WERI-Rb-1 (cell line): ENCODE measurements around the gene SCN3A.

Experiments
- DNase-seq: peaks from one replicate; pipeline ENCODE4 v3.0.0-alpha.2; 2020
- H3K27ac ChIP-seq: fragments of 250-450 bp; sonication (Bioruptor Pico); 2 replicates; pipeline ENCODE4 v1.5.1; 2020; ENCODE audit warnings: mild to moderate bottlenecking, moderate library complexity
- H3K27me3 ChIP-seq: fragments of 250-450 bp; sonication (Bioruptor Pico); 2 replicates; pipeline ENCODE4 v1.5.1; 2021; ENCODE audit warnings: mild to moderate bottlenecking, low read depth, moderate library complexity; ENCODE audit not compliant: insufficient read depth, severe bottlenecking
- H3K36me3 ChIP-seq: fragments of 250-450 bp; sonication (Bioruptor Pico); 2 replicates; pipeline ENCODE4 v1.5.1; 2020; ENCODE audit warnings: mild to moderate bottlenecking, moderate library complexity
- H3K4me3 ChIP-seq: 2 replicates; pipeline ENCODE4 v1.5.1; 2011; ENCODE audit warnings: low read depth, mild to moderate bottlenecking, control low read depth, low read length
- H3K9me3 ChIP-seq: fragments of 250-450 bp; sonication (Bioruptor Pico); 2 replicates; pipeline ENCODE4 v1.5.1; 2021; ENCODE audit warnings: mild to moderate bottlenecking, moderate library complexity; ENCODE audit not compliant: severe bottlenecking
- TF ChIP-seq, protein P1 (sequence below): IDR thresholded peaks from 2 replicates; pipeline ENCODE4 v1.5.1; 2011; ENCODE audit warnings: low read depth, mild to moderate bottlenecking, control low read depth, inconsistent platforms, low read length

Gene SCN3A

GRCh38 chr2:165054652-165055051 is 149.2 kb downstream of the SCN3A start:
- TF ChIP-seq, protein P1, sequence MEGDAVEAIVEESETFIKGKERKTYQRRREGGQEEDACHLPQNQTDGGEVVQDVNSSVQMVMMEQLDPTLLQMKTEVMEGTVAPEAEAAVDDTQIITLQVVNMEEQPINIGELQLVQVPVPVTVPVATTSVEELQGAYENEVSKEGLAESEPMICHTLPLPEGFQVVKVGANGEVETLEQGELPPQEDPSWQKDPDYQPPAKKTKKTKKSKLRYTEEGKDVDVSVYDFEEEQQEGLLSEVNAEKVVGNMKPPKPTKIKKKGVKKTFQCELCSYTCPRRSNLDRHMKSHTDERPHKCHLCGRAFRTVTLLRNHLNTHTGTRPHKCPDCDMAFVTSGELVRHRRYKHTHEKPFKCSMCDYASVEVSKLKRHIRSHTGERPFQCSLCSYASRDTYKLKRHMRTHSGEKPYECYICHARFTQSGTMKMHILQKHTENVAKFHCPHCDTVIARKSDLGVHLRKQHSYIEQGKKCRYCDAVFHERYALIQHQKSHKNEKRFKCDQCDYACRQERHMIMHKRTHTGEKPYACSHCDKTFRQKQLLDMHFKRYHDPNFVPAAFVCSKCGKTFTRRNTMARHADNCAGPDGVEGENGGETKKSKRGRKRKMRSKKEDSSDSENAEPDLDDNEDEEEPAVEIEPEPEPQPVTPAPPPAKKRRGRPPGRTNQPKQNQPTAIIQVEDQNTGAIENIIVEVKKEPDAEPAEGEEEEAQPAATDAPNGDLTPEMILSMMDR, result no peak
- Histone ChIP-seq H3K27me3 (no peaks in the 10 kb centered on the region), H3K27ac (peak overlapping the region; percentile 38), H3K4me3 (no peak overlapping the region), H3K9me3 (no peaks in the 10 kb centered on the region), H3K36me3 (no peaks in the 10 kb centered on the region)
- no peak for DNase-seq

- DNase-seq, result no peak
- H3K9me3 ChIP-seq, result no peaks in the 10 kb centered on the region
- TF ChIP-seq, protein P1, result no peak
- H3K27ac ChIP-seq, result no peak overlapping the region
- no peaks in the 10 kb centered on the region for H3K27me3 ChIP-seq
- H3K4me3 ChIP-seq, result no peak overlapping the region
- H3K36me3 ChIP-seq, result no peaks in the 10 kb centered on the region
These were observed 159.1 kb downstream of the SCN3A start for GRCh38 chr2:165044505-165045303.
